Stimulated activated CD4-positive, alpha-beta T cell treated with anti-CD3 and anti-CD28 coated beads, Interleukin-2, amount 100 ng/mL, for 4 hours (primary cell): ENCODE measurements around the gene NOA1.
"Not testable (repeated sequence)": the region's sequence is repeated elsewhere in the genome, so short reads cannot be mapped to it uniquely, and the experiment has no call there.

Experiments
- DNase-seq: peaks from one replicate; pipeline ENCODE4 v3.0.0-alpha.2; 2020; ENCODE audit warnings: low read depth

The NOA1 gene

GRCh38 chr4:56958111-56958517, 19.3 kb downstream of the NOA1 start:
- DNase-seq, result no peak

GRCh38 chr4:56953680-56954520, 23.5 kb downstream of the NOA1 start:
- no peak for DNase-seq

GRCh38 chr4:56941403-56941802, 36.0 kb downstream of the NOA1 start:
- no peak for DNase-seq

GRCh38 chr4:56940971-56941370, 36.4 kb downstream of the NOA1 start:
- DNase-seq, result no peak

- no peak for DNase-seq
Measured at GRCh38 chr4:56940403-56940802, 37.0 kb downstream of the NOA1 start.

- DNase-seq, result not testable (repeated sequence)
Measured at GRCh38 chr4:56939826-56940225, 37.6 kb downstream of the NOA1 start.

- DNase-seq, result no peak
Measured at GRCh38 chr4:56937262-56937661, 40.1 kb downstream of the NOA1 start.

- DNase-seq, result no peak
Measured at GRCh38 chr4:56931924-56932323, 45.5 kb downstream of the NOA1 start.

- no peak for DNase-seq
Measured at GRCh38 chr4:56930638-56931037, 46.8 kb downstream of the NOA1 start.

- DNase-seq, result no peak
Measured at GRCh38 chr4:56927196-56927595, 50.2 kb downstream of the NOA1 start.

GRCh38 chr4:56914977-56915376, 62.4 kb downstream of the NOA1 start:
- not testable (repeated sequence) for DNase-seq

GRCh38 chr4:56914336-56914735, 63.1 kb downstream of the NOA1 start:
- DNase-seq, result no peak
